Naive B cell (primary cell): ENCODE results near the gene EID1. TPM values are rescaled to one million over a fixed set of nuclear protein-coding genes. Genes with fewer than 3 reads are reported as not detected.

Experiments
- ATAC-seq, 2 donors: fragments of 150-1000 bp; cut with Tn5 transposase; 2 replicates each; pipeline ENCODE4 v1.10.0; 2021; ENCODE audit warnings: low read depth in 2 of 2, mild to moderate bottlenecking in 2 of 2, moderate library complexity in 2 of 2
- DNase-seq: peaks from one replicate; pipeline ENCODE4 v3.0.0; 2022
- H3K27ac Mint-ChIP-seq, 6 donors: one replicate each; pipeline ENCODE4 v1.8.0; 2020 to 2022; ENCODE audit warnings: mild to moderate bottlenecking in 6 of 6, mixed read lengths in 6 of 6, moderate library complexity in 5 of 6, inconsistent platforms in 2 of 6
- H3K27me3 Mint-ChIP-seq, 3 donors: one replicate each; pipeline ENCODE4 v1.8.0; 2021 to 2022; ENCODE audit warnings: mixed read lengths in 3 of 3, mild to moderate bottlenecking in 1 of 3
- H3K36me3 Mint-ChIP-seq, 2 donors: one replicate each; pipeline ENCODE4 v1.8.0; 2020 to 2022; ENCODE audit warnings: mixed read lengths in 2 of 2, inconsistent platforms in 1 of 2, mild to moderate bottlenecking in 1 of 2
- H3K4me1 Mint-ChIP-seq, 3 donors: one replicate each; pipeline ENCODE4 v1.8.0; 2020 to 2022; ENCODE audit warnings: mixed read lengths in 3 of 3, inconsistent platforms in 1 of 3, mild to moderate bottlenecking in 1 of 3, moderate library complexity in 1 of 3
- H3K4me3 Mint-ChIP-seq, 8 donors: one replicate each; pipeline ENCODE4 v1.8.0; 2020 to 2022; ENCODE audit warnings: mild to moderate bottlenecking in 8 of 8, mixed read lengths in 8 of 8, moderate library complexity in 8 of 8, inconsistent platforms in 2 of 8
- H3K9me3 Mint-ChIP-seq, 7 donors: one replicate each; pipeline ENCODE4 v1.8.0; 2020 to 2022; ENCODE audit warnings: mixed read lengths in 7 of 7, mild to moderate bottlenecking in 5 of 7, inconsistent platforms in 2 of 7, moderate library complexity in 1 of 7
- polyA plus RNA-seq, 6 donors: library from polyadenylated mRNA; unstranded; fragments of 300-500 nt; fragmentation: Illumina TruSeq; gene quantifications; one replicate each; pipeline ENCODE4 v1.2.3, GENCODE V29; 2021; ENCODE audit warnings: low read depth in 6 of 6

The EID1 gene
- polyA plus RNA-seq, 6 donors from 2014 or later: 148 to 196 (median 188) TPM

DNA sequence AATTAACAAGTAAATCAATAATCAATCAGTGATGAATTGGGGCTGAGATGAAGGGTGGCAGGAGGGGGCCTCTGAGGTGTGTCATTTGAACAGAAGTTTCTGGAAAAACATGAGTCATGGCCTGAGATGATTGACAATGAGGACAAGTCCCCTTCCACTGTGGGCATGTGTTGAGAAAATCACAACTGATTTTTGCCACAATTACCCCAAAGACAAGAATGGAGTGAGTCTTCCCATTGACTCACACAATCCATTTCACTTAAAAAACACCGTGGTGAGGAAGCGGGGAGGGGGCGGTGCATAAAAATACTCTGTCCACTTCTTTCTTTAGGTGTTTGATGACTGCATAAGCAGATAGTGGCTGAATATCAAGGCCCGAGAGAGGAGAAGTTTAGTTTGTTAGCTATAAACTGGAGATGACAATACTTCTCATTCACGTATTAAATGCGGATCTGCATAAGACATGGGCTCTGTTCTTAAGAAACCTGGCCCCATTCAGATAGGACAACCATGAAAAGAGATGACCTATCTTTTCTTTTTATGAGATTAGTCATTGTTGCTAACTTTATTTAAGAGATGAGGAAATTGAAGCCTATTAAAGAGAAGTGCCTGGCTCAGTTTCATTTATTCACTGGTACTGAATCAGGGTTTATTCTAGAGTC, 51.1 kb downstream of the EID1 start:
- Mint-ChIP-seq H3K36me3 (no peaks in the 10 kb centered on the region), H3K27me3 (peaks cover 24 to 52% (median 25%) of the 10 kb centered on the region in 3 donors), H3K27ac (no peak overlapping the region), H3K4me3 (no peak overlapping the region), H3K9me3 (no peaks in the 10 kb centered on the region), H3K4me1 (no peaks in the 10 kb centered on the region)
- DNase-seq: no peak
- no peak for ATAC-seq

DNA sequence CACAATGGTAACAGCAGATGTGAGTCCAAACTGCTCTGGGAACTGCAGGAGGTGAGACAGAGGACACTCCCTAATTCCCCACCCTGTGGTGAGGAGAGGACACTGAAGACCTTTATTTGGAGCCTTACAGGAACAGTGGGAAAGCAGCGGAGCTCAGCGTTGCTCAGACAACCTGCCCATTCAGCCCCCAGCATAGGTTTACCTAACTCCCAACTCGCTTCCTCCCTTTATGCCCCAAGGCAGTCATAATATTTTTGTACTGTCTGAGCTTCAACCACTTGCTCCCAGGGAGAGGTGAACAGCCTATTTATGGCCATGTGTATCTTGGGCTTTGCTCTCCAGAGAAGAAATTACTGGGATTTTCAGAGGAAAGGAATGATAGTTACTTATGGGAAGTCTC, 51.7 kb downstream of the EID1 start:
- H3K4me1 Mint-ChIP-seq: no peaks in the 10 kb centered on the region
- no peak for ATAC-seq
- no peaks in the 10 kb centered on the region for H3K9me3 Mint-ChIP-seq
- no peak overlapping the region for H3K4me3 Mint-ChIP-seq
- no peaks in the 10 kb centered on the region for H3K36me3 Mint-ChIP-seq
- peaks cover 22 to 52% (median 24%) of the 10 kb centered on the region in 3 donors for H3K27me3 Mint-ChIP-seq
- DNase-seq: no peak
- H3K27ac Mint-ChIP-seq: no peak overlapping the region

Other genes with a start within 250 kb of the EID1 start
- gene FBN1, start 232.4 kb upstream of the EID1 start, polyA plus RNA-seq: under 1 TPM in 1 of 6 donors, not detected in 5; 0.03 TPM
- gene CEP152, start 67.1 kb upstream of the EID1 start, polyA plus RNA-seq: 1 to 10 TPM; 2.6 to 9.3 (median 4.8) TPM
- gene SHC4, start 85.8 kb downstream of the EID1 start, polyA plus RNA-seq: not detected
- gene SECISBP2L, start 168.3 kb downstream of the EID1 start, polyA plus RNA-seq: 10 to 100 TPM; 25.0 to 66.7 (median 53.9) TPM